ENCODE measurements around the gene NR3C2.

DNA sequence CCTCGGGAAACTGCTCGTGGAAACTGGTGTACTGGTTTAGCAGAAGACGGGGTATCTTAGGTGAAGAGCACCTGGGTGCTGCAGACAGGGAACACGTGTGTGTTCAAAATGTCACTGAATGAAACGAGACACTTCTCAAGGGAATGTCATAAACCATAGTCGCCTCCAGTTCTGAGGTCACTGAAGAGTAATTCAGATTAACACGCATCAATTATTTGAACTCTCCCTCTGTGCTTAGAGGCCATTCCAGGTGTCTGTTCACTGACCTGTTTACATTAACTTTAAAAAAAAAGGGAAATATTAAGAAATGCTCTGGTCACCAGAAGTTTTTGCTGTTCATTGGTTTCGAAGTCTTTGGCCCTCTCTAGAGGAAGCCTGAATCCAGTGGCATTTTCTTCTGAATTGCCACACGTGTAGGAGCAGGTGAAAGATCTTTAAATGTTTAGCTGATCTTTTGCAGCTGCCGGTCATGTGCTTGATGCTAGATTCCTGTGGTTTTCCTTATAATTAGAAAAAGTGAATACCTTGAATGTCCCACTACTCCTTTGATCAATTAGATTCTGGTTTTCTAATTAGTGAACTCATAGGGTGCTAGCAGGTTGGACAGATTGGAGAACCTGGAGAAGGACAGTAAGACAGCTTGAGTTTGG is 379.8 kb downstream of the NR3C2 start:
- TF ChIP-seq RAD21 (IDR thresholded peaks at IDR 0.05), result no peak
- TF ChIP-seq, protein P1, sequence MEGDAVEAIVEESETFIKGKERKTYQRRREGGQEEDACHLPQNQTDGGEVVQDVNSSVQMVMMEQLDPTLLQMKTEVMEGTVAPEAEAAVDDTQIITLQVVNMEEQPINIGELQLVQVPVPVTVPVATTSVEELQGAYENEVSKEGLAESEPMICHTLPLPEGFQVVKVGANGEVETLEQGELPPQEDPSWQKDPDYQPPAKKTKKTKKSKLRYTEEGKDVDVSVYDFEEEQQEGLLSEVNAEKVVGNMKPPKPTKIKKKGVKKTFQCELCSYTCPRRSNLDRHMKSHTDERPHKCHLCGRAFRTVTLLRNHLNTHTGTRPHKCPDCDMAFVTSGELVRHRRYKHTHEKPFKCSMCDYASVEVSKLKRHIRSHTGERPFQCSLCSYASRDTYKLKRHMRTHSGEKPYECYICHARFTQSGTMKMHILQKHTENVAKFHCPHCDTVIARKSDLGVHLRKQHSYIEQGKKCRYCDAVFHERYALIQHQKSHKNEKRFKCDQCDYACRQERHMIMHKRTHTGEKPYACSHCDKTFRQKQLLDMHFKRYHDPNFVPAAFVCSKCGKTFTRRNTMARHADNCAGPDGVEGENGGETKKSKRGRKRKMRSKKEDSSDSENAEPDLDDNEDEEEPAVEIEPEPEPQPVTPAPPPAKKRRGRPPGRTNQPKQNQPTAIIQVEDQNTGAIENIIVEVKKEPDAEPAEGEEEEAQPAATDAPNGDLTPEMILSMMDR (IDR thresholded peaks at IDR 0.05; ENCODE audit: low read depth, low read length, missing input control), result no peak
- no peak for TF ChIP-seq TAF1 (conservative IDR thresholded peaks at IDR 0.05)
- no peak for TF ChIP-seq RXRA (IDR thresholded peaks at IDR 0.05)
- TF ChIP-seq REST (IDR thresholded peaks at IDR 0.05), result no peak
- TF ChIP-seq SP1 (IDR thresholded peaks at IDR 0.05), result no peak
- TF ChIP-seq EGR1 (IDR thresholded peaks at IDR 0.05; ENCODE audit: low read depth in 2 of 2), result no peak
- no peak for TF ChIP-seq MAX (IDR thresholded peaks at IDR 0.05)
